PC-9 (cell line): ENCODE measurements around the gene MATN1.

Experiments used
- EZH2 ChIP-seq: fragments of 200-600 bp; sonication (generic); IDR thresholded peaks from 2 replicates; pipeline ENCODE4 v1.8.0; 2017; ENCODE audit warnings: antibody characterized with exemption, low read depth
- TF ChIP-seq, protein P1 (sequence below): fragments of 200-600 bp; sonication (generic); conservative IDR thresholded peaks from 2 replicates; pipeline ENCODE4 v1.6.1; 2017; ENCODE audit warnings: mixed run types, antibody characterized with exemption, mild to moderate bottlenecking, moderate library complexity

DNA sequence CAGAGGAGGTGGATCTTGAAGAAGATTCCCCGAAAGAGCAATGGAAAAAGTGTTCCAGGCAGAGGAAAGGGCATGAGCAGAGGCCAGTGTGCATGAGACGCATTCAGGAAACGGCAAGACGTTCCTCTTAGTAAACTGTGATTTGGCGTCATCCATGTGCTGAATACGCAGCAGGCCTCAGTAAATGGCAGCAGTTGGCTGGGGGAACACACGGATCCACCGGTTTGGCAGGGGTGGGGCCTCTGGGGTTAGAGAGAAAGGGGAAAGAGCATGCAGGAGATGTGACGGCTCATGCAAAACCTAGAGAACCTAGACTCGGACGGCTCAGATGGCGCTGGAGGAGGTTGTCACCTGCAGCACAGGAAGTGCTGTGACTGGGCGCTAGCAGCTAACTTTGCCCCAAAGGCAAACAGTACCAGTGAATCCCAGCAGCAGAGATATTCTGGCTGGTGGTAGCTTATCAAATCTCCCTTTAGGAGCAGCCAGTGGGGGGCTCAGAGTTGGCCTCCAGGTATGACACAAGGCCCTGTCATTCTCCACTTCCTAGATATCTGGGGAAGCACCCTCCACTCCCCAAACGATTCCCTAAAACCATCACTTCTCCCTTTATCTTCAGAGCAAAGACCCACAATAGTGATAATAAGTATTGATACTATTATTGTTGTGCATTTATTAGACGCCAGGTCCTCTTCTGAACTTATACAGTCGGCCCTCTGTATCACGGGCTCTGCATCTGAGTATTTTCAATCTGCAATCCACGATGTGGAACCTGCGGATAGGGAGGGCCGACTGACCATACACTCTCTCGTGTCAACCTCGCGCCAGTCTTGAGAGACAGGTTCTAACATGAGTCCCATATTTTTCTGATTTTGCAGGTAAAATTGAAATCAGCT lies 26.6 kb upstream of the MATN1 start:
- TF ChIP-seq, protein P1, sequence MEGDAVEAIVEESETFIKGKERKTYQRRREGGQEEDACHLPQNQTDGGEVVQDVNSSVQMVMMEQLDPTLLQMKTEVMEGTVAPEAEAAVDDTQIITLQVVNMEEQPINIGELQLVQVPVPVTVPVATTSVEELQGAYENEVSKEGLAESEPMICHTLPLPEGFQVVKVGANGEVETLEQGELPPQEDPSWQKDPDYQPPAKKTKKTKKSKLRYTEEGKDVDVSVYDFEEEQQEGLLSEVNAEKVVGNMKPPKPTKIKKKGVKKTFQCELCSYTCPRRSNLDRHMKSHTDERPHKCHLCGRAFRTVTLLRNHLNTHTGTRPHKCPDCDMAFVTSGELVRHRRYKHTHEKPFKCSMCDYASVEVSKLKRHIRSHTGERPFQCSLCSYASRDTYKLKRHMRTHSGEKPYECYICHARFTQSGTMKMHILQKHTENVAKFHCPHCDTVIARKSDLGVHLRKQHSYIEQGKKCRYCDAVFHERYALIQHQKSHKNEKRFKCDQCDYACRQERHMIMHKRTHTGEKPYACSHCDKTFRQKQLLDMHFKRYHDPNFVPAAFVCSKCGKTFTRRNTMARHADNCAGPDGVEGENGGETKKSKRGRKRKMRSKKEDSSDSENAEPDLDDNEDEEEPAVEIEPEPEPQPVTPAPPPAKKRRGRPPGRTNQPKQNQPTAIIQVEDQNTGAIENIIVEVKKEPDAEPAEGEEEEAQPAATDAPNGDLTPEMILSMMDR: no peak
- TF ChIP-seq EZH2: no peak
